Hippocampal formation (tissue), 2 donors: ENCODE data around the gene CASTOR2.
"Not testable (repeated sequence)": the region's sequence is repeated elsewhere in the genome, so short reads cannot be mapped to it uniquely, and the experiment has no call there.

Experiments used
- DNase-seq, 2 donors: peaks; one replicate each; lab custom pipeline; 2025; lab: John Stamatoyannopoulos, UW

CASTOR2 gene

DNA sequence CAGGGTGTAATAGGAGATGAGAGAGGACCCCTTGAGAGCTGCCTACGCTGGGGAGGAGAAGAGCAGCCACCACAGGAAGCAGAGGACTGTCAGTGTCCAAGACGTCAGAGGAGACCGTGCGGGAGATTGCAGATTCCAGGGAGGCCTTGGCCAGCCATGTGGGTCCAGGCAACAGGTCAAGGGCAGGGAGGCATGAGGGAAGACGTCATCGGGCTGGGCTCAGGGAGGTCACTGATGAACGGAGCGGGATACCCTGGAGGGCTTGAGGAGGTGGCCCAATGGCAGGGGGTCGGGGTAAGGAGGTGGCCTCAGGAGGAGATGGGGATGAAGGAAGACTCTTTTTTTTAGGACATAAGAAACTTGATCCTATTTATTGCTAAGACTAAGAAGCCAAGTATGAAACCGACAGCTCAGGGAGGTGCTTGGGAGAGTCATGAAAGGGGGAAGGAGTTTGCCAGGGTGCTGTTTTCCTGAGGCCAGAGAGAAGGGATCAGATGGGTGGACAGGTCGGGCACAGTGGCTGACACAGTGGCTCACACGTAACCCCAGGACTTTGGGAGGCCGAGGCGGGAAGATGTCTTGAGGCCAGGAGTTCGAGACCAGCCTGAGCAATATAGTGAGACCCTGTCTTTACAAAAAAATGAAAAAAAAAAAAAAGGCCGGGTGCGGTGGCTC, 30.5 kb downstream of the CASTOR2 start:
- DNase-seq = not testable (repeated sequence)

DNA sequence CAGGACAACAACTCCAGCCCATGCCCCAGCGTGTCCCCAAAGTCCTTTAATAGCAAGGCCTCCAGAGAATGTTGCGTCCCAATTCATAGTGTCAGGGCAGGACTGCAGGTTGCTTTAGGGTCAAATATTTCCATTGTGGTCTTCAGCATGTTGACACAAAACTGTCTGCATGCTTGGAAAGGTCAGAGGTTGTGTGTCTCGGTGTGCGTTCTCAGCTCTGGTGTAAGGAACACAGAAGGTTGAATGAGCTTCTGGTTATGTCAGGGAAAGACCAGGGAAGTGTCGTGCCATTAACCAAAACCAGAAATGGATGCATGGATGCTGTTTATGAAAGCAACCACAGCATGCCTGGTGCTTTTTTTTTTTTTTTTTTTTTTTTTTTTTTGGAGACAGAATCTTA, 31.9 kb downstream of the CASTOR2 start:
- DNase-seq = not testable (repeated sequence)

DNA sequence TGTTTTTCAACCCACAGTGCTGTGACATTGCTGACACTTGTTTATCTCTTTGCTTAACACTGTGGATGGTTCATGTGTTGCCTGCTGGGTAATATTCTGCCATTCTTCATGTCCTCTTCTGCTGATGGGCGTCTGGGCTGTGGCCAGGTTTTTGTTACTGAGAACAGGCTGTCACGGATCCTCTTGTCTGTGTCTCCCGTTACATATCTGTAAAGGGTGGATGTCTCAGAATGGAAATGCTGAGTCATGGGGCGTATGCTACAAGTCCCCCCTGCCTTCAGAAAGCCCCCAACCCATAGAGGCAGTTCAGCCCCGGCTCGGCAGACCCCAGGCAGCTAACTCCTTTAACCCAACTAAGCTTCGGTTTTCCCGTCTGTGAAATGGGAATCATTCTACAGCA, 33.3 kb downstream of the CASTOR2 start:
- not testable (repeated sequence) for DNase-seq

DNA sequence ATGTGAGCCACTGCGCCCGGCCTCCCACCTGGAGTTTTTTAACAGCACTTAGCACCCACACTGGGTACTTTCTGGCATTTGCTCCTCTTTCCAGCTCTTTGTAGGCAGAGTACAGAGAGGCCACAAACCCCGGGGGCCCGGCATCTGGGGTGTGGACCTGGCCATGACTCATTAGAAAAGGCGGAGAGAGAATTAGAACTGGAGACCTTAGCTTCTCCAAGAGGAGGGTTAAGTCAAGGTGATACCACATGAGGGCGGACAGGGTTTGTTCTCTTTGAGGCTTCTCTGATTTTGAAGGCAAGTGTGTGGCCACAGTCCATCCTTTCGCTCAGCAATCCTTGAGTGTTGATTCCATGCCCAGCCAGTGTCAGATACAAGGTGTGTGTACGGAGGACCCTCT, 36.9 kb downstream of the CASTOR2 start:
- not testable (repeated sequence) for DNase-seq

DNA sequence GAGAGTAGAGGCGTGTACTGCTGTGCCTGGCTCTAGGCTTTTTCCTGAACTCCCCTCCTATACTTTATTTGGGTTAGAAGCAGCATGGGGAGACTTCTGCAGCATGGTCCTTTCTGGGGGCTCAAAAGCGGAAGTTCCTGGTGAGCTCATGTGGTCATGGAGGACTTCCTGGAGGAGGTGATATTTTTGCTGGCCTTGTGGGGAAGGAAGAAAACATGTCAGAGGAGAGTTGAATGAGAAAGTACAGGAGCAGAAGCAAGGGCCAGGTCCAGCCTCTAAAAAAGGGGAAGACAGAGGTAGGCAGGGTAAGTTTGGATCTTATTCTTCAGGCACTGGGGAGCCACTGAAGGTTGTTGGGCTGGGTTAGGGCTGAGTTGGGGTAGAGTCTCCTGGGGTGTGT, 45.5 kb downstream of the CASTOR2 start:
- no peak for DNase-seq

DNA sequence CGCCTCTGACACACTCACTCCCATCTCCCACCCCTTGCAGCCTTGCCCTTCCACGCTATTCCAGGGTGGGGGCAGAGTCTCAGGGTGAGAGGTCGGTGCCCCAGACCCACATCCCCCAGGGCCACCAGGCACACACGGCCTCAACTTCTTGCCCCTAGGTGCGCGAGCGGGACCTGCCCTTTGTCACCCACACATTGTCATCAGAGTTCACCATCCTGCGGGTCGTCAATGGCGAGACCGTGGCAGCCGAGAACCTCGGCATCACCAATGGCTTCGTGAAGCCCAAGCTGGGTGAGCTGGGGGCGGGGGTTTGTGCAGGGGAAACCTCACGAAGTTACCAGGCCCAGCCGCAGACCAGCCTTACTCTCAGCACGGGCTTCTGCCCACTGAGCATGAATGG, 53.3 kb downstream of the CASTOR2 start:
- no peak for DNase-seq

DNA sequence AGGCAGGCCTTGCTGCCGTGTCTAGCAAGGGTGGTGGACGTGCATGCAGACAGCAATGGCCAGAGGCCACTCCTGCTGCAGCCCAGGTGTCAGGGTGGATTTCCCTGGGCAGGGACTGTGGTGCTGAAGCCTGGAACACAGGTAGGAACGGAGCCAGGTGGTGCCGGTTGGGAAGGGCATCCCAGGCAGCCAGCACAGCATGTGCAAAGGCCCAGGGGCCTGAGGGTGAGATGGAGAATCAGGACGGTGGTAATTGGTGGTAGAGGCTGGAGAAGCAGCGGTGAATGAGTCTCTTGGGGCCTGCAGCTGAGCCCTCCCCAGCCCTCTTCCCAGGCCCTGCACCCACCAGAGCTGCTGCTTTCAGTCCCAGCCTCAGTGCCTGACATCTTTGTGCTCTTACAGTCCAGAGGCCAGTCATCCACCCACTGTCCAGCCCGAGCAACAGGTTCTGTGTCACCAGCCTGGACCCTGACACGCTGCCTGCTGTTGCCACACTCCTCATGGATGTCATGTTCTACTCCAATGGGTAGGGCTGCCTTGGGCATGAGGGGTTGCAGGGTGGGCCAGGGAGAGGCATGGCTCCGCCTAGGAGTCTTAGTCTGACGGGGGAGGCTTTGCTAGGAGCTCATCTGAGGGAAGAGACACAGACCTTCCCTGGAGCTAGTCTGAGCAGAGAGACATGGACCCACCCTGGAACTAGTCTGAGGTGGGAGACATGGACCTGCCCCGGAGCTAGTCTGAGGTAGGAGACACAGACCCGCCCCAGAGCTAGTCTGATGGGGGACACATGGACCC, 54.3 kb downstream of the CASTOR2 start:
- no peak for DNase-seq

DNA sequence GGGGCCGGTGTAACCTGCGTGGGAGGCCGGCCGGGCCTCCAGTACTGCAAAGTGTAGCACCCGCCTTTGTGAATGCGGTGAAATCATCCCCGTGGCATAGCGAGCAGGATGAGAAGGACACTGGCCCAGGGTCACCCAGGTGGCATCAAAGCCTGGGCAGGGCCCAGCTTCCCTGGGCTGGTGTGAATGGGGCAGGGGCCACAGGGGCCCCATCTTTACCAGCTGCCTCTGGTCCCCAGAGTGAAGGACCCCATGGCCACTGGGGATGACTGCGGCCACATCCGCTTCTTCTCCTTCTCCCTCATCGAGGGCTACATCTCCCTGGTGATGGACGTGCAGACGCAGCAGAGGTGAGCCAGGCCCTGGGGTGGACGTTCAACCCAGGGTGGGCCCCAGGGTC, 55.3 kb downstream of the CASTOR2 start:
- no peak for DNase-seq

DNA sequence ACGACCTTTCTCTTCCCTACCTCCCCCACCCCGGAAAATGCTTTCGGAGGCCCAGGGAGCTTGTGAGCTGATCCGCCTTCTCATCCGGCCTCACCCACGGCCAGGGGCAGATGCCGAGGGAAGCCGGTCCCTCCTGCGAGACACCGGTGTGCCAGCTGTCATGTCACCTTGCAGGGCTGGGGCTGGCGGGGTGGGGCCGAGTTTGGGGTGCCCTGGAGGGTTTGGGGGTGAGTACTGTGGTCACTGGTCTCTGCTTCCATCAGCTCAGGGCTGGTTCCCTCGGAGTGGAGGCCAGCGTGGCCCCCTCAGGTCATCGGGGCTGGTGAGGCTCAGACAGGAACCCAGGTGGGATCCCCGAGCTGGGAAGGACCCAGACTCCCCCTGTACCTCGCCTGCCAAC, 60.4 kb downstream of the CASTOR2 start:
- no peak for DNase-seq

DNA sequence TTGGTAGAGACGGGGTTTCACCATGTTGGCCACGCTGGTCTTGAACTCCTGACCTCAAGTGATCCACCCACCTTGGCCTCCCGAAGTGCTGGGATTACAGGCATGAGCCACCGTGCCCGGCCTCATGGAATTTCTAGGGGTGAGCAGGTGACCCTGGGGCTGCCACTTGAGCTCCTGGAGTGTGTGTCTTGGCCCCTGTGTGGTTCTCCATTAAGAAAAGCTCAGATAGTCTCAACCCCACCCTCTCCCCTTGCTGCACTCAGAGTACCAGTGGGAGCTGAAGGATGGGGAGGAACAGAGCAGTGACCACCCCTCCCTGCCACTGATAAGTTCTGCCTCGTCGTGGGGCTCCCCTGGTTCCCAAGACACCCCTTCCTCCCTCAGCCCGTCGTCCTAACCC, 63.8 kb downstream of the CASTOR2 start:
- no peak for DNase-seq

DNA sequence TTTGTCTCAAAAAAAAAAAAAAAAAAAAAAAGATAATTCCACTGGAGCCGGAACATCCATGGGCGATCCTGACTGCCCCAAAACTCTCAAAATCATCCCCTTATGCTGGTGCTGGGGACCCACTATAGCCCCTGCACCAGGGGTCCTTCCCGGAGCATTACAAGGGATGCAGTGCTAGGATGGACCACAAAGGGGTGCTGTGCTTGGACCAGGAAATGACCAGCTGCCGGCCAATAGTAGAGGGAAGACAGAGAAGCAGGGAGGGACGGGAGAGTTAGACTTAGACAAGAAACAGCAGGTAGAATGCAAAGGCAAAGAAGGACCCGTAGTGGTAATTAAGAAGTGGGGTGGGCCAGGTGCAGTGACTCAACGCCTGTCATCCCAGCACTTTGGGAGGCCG, 68.6 kb downstream of the CASTOR2 start:
- no peak for DNase-seq

DNA sequence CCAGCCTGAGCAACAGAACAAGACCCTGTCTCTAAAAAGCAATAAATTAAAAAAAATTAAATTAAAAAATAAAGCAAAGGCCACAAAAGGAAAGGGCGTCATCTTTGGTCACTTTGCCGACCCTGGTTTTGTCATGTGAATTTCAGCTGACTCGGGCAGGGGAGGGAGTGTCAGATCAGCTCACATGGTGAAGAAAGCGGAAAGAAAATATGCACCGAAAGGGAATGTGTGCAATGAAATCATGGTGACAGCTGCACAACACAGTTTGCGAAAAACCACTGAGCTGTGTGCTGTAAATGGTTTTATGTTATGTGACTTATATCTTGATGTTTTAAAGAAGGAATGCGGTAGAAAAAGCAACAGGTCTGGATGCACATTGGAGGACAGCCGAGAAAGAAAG, 69.3 kb downstream of the CASTOR2 start:
- no peak for DNase-seq

DNA sequence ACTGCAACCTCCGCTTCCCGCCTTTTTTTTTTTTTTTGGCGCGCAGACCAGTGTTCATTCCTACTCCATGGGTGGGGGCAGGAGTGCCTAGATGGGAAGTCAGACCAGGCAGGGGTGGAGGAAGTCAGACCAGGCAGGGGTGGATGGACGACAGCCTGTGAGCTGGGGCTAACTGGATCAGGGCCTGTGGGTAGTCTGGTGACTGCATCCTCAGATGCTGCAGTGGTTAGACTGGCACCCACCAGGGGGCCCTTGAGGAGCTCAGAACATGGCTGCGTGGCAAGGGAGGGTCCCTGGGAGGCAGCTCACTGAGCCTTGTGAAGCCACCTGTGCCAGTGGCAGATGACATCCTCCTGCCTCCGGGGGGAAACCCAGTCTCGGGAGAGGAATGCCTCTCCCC, 74.0 kb downstream of the CASTOR2 start:
- DNase-seq = no peak

DNA sequence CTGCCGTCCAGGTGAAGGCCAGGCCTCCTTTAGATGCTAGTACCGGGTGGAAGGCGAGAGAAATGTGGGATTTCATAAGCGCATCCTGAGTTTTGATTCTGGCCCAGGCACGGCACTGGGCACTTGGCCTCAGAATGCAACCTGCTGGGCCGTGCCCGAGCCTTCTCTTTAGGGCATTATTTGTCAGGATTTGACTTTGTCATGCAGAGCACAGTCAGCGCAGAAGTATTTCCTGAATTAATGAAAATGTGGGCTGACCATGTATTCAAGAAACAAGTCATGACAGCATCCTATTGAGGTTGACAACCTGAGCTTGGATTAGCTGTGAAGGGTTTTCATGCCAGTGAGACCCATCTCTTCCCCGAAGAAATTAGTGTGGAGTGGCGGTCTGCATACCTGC, 74.7 kb downstream of the CASTOR2 start:
- no peak for DNase-seq

DNA sequence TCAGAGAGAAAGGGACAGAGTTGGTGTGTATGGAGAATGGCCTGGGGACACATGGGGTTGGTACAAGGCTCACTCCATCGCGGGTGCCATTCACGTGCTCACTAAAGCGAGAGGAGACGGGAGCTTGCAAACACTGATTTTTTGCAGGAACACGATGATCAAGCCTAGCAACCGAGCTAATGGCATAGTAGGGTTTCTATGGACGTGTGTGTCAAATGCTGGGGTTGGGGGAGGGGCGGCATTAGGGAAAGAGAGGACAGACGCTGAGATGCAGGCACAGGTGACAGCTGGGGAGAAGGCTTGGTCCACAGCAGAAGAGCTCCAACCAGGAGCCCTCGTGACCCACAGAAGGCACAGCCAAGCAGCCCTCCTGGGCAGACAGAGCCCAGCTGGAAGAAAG, 75.2 kb downstream of the CASTOR2 start:
- no peak for DNase-seq

DNA sequence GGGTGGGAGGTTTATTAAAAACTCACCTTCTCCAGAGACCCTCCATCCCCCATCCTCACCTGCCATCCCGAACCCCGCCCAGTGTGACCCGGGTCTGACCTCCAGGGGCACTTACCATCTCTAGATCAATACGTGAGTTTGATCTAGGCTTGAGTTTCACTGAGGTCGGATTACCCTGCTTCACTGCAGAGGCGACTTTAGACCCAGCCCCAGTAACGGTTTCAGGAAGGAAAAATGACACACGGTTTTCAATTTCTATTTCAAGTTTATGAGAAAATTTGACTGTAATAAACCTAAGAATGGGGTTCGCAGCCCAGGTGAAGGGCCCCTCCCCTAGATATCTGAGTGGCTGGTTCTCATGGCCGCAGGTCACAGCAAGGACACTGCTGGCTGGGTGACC, 76.0 kb downstream of the CASTOR2 start:
- no peak for DNase-seq

DNA sequence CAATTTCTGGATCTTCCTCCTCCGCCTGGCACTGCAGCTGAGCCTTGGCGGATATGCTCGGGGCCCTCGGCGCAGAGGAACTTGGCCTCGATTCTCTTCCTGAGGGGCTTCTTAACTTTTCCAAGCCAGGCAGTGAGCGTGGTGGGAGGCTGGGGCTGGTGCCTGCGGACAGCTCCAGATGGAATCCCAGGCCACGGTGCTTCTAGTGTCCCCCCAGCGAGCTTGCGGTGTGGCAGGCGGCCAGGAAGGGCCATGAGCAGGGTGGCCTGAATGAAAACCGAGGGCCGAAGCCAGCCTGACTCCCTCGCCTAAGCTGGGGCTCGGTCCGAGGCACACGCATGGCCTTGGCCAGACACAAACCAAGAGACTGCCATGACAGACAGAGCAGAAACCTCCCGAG, 77.8 kb downstream of the CASTOR2 start:
- DNase-seq = peak in 1 of 2 donors; percentile 50

DNA sequence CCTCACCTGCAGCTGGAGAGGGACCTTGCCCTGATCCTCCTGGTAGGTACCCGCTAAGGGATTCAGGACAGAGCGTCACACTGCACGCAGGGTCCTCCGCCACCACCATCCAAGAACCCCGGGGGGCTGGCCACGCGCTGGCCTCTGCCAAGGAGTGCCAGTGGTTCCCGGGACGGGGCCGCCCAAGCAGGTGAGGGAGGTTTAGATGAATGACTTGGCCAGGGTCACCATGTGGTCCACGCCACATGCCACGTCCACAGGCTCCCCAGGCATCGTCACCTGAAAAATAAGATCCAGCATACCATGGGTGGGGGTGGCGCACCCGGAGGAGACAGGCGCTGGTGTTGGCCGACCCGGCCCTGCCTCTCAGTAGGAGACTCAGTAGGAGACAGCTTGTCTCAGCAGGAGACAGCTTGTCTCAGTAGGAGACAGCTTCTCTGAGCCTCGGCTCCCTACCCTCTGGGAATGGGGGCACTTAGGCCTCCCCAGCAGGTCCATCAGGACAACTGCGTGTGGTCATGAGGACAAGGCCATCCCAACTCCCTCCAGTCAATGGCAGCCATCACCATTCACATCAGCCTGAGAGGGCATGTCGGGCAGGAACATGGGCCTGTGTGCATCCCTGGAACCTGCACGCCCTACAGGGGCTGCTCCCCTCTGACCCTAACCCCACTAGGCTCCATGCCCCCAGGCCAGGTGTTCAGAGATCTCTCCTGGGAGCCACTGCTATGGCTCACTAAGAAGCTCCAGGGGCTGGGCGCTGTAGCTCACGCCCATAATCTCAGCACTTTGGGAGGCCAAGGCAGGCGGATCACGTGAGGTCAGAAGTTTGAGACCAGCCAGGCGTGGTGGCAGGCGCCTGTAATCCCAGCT, 78.6 kb downstream of the CASTOR2 start:
- DNase-seq = no peak

DNA sequence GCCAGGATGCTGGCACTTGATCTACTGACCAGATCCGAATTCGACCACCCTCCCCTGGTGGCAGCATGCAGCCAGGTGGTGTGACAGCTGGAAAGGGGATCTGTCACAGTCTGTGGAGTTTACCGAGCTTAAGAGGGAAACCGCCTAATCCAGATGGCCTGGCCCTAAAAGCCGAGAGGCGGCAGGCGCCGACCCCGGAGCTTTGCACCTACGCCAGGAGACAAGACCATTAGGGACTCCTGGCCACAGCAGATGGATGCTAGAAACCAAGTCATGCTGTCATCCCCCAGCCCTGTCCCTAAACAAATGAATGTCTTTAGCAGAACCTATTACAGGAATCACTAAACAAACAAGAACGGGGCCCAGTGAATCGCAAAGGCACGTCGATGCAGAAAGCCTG, 81.4 kb downstream of the CASTOR2 start:
- DNase-seq = no peak

DNA sequence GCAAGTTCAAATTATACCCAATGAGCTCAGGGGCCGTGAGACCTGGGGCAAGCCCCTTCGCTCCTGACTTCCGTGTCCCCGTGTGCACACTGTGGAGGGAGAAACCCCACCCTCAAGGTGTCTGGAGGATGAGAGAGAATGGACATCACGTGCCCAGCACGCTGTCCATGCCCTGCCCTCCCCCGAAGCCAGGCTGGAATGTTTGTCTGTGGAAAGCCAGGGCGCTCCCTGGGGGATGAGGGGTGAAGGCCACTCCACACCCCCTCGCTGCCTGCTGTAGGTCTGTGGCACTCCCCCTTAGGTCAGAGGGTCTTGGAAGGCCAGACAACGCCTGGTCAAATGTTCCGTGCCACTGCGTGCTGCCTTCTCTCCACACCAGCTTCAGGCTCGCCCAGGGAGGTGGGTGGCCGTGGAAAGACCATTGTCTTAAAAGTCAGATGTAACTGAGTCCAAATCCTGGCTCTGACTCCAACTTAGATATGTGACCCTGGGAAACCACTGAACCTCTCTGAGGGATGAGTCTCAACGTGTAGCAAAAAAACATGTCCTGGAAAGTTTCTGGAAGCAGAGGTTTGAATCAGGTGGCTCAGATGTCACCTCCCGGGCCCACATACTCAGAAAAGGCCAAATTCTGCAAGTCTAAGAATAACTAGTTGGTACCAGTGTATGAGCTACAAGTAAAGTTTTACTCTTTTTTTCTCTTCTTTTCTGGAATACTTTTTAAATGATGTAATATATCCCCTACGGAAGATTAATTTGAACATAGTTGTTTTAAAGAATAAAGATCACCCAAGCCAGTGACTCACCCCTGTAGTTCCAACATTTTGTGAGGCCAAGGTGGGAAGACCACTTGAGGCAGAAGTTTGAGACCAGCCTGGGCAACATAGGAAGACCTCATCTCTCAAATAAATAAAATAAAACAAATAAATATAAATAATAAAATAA, 84.2 kb downstream of the CASTOR2 start:
- DNase-seq = no peak

DNA sequence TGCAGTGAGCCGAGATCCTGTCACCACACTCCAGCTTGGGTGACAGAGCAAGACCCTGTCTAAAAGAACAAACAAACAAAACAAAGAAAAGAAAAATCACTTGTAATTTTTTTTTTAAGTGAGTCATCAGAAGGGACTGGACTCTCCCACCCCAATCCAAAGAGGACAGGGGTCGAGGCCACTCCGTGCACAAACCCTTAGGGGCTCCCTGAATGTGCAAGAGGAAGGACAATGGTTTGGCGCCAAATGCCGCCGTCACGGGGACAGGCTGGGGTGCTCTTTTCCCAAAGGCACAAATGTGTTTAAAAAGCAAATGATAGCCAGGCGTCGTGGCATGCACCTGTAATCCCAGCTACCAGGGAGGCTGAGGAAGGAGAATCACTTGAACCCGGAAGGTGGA, 85.3 kb downstream of the CASTOR2 start:
- no peak for DNase-seq

DNA sequence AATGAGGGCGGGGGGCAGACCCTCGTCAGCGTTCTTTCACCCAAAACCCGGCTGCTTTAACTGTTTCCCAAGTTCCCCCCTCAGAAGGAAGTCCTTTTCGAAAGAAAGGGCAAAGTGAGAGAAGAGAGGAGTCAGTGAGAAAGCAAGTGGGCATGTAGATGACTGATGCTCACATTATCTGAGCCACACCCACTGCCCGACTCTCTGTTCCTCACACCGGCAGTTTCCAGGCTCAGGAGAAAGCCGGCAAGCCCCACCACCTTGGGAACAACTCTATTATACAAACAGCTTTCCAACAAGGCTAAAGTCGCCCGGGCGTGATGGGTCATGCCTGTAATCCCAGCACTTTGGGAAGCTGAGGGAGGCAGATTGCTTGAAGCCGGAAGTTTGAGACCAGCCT, 86.0 kb downstream of the CASTOR2 start:
- no peak for DNase-seq
